HEK293 (cell line): ENCODE results near the gene DDO.

Experiments
- CTCF ChIA-PET: fragments of 350-600 bp; formaldehyde crosslinking; extraction: SDS; loops from one replicate; lab custom pipeline; 2021; ENCODE audit warnings: antibody characterized with exemption; lab: Yijun Ruan, JAX
- POLR2A ChIA-PET: fragments of 300-600 bp; formaldehyde crosslinking; extraction: SDS; loops from one replicate; lab custom pipeline; 2020; ENCODE audit warnings: antibody characterized with exemption, inconsistent platforms; lab: Yijun Ruan, JAX
- H3K27ac ChIP-seq: fragments of 200-500 bp; sonication (Bioruptor generic); 2 replicates; pipeline ENCODE4 v1.5.1; 2014; ENCODE audit warnings: low read depth, low read length, control low read depth, inconsistent platforms; ENCODE audit errors: extremely low read depth
- H3K36me3 ChIP-seq, 2 experiments: fragments of 200-500 bp in 1 of 2; sonication (Bioruptor generic) in 1 of 2; 1 replicate in 1 of 2; 2 replicates in 1 of 2; pipeline ENCODE4 v1.5.1; 2014 to 2017; ENCODE audit warnings: inconsistent platforms in 2 of 2, low read length in 2 of 2; ENCODE audit not compliant: control insufficient read depth in 2 of 2, insufficient read depth in 1 of 2
- H3K4me1 ChIP-seq: fragments of 200-500 bp; sonication (Bioruptor generic); 2 replicates; pipeline ENCODE4 v1.5.1; 2014; ENCODE audit warnings: mild to moderate bottlenecking, low read length, inconsistent platforms; ENCODE audit not compliant: control insufficient read depth, insufficient read depth
- H3K4me3 ChIP-seq: 2 replicates; pipeline ENCODE4 v1.5.1; 2011; ENCODE audit warnings: low read depth, mild to moderate bottlenecking, control low read depth, low read length, moderate library complexity
- H3K9me3 ChIP-seq: fragments of 200-500 bp; sonication (Bioruptor generic); 2 replicates; pipeline ENCODE4 v1.5.1; 2014; ENCODE audit warnings: low read depth, low read length, inconsistent platforms; ENCODE audit not compliant: control insufficient read depth, insufficient read depth
- GLI4 ChIP-seq: fragments of 450-650 bp; formaldehyde crosslinking; IDR thresholded peaks from 2 replicates; pipeline ENCODE4 v1.5.1; 2016; ENCODE audit warnings: missing biosample characterization, missing genetic modification characterization
- KLF1 ChIP-seq: fragments of 450-650 bp; formaldehyde crosslinking; IDR thresholded peaks from 2 replicates; pipeline ENCODE4 v1.5.1; 2016; ENCODE audit warnings: missing biosample characterization, missing genetic modification characterization
- KLF9 ChIP-seq: fragments of 450-650 bp; formaldehyde crosslinking; IDR thresholded peaks from 2 replicates; pipeline ENCODE4 v1.5.1; 2016; ENCODE audit warnings: missing biosample characterization, missing genetic modification characterization, low read depth
- OSR2 ChIP-seq: fragments of 450-650 bp; formaldehyde crosslinking; IDR thresholded peaks from 2 replicates; pipeline ENCODE4 v1.5.1; 2016; ENCODE audit warnings: missing biosample characterization, missing genetic modification characterization
- OVOL3 ChIP-seq: fragments of 450-650 bp; formaldehyde crosslinking; IDR thresholded peaks from 2 replicates; pipeline ENCODE4 v1.5.1; 2016; ENCODE audit warnings: missing biosample characterization, missing genetic modification characterization
- SP7 ChIP-seq: fragments of 450-650 bp; formaldehyde crosslinking; IDR thresholded peaks from 2 replicates; pipeline ENCODE4 v1.5.1; 2016; ENCODE audit warnings: missing biosample characterization, missing genetic modification characterization
- ZBTB1 ChIP-seq: fragments of 450-650 bp; formaldehyde crosslinking; IDR thresholded peaks from 2 replicates; pipeline ENCODE4 v1.5.1; 2016; ENCODE audit warnings: missing biosample characterization, missing genetic modification characterization
- ZBTB21 ChIP-seq: fragments of 450-650 bp; formaldehyde crosslinking; IDR thresholded peaks from 2 replicates; pipeline ENCODE4 v1.5.1; 2017; ENCODE audit warnings: missing biosample characterization, missing genetic modification characterization
- ZIC2 ChIP-seq: fragments of 450-650 bp; formaldehyde crosslinking; IDR thresholded peaks from 2 replicates; pipeline ENCODE4 v1.5.1; 2016; ENCODE audit warnings: missing biosample characterization, missing genetic modification characterization
- ZNF146 ChIP-seq: fragments of 450-650 bp; formaldehyde crosslinking; IDR thresholded peaks from 2 replicates; pipeline ENCODE4 v1.5.1; 2016; ENCODE audit warnings: missing biosample characterization, missing genetic modification characterization
- ZNF148 ChIP-seq: fragments of 450-650 bp; formaldehyde crosslinking; IDR thresholded peaks from 2 replicates; pipeline ENCODE4 v1.5.0; 2017; ENCODE audit warnings: missing biosample characterization, missing genetic modification characterization, borderline replicate concordance
- ZNF24 ChIP-seq: fragments of 450-650 bp; formaldehyde crosslinking; IDR thresholded peaks from 2 replicates; pipeline ENCODE4 v1.5.1; 2016; ENCODE audit warnings: missing biosample characterization, missing genetic modification characterization
- ZNF292 ChIP-seq: fragments of 450-650 bp; formaldehyde crosslinking; IDR thresholded peaks from 2 replicates; pipeline ENCODE4 v1.5.1; 2016; ENCODE audit warnings: low read depth, missing biosample characterization, missing genetic modification characterization, borderline replicate concordance
- ZNF335 ChIP-seq: fragments of 450-650 bp; formaldehyde crosslinking; conservative IDR thresholded peaks from 2 replicates; pipeline ENCODE4 v1.5.1; 2016; ENCODE audit warnings: missing biosample characterization, missing genetic modification characterization
- ZNF362 ChIP-seq: fragments of 450-650 bp; formaldehyde crosslinking; IDR thresholded peaks from 2 replicates; pipeline ENCODE4 v1.5.1; 2016; ENCODE audit warnings: missing biosample characterization, missing genetic modification characterization
- ZNF488 ChIP-seq: fragments of 450-650 bp; formaldehyde crosslinking; IDR thresholded peaks from 2 replicates; pipeline ENCODE4 v1.5.1; 2016; ENCODE audit warnings: missing biosample characterization, missing genetic modification characterization
- ZNF747 ChIP-seq: fragments of 450-650 bp; formaldehyde crosslinking; IDR thresholded peaks from 2 replicates; pipeline ENCODE4 v1.5.1; 2016; ENCODE audit warnings: missing biosample characterization, missing genetic modification characterization
- ZSCAN16 ChIP-seq: fragments of 450-650 bp; formaldehyde crosslinking; IDR thresholded peaks from 2 replicates; pipeline ENCODE4 v1.5.1; 2016; ENCODE audit warnings: missing biosample characterization, missing genetic modification characterization
- ZSCAN23 ChIP-seq: fragments of 450-650 bp; formaldehyde crosslinking; IDR thresholded peaks from 2 replicates; pipeline ENCODE4 v1.5.1; 2016; ENCODE audit warnings: missing biosample characterization, missing genetic modification characterization
- TF ChIP-seq, protein P1 (sequence below): fragments of 450-650 bp; formaldehyde crosslinking; IDR thresholded peaks from 2 replicates; pipeline ENCODE4 v1.5.1; 2016; ENCODE audit warnings: missing biosample characterization, missing genetic modification characterization
- TF ChIP-seq, protein P2 (sequence below): fragments of 450-650 bp; formaldehyde crosslinking; IDR thresholded peaks from 2 replicates; pipeline ENCODE4 v1.5.1; 2017; ENCODE audit warnings: missing biosample characterization, missing genetic modification characterization

DDO gene

GRCh38 chr6:110389689-110390382 lies 25.5 kb downstream of the DDO start (continued):
- TF ChIP-seq ZNF335 (tag by site-specific recombination) (no peak), ZSCAN23 (tag by site-specific recombination) (no peak)

- TF ChIP-seq KLF9: no peak
- TF ChIP-seq ZBTB21 (tag by site-specific recombination): no peak
- no peak for TF ChIP-seq ZBTB1
- no peak for TF ChIP-seq ZNF148 (tag by site-specific recombination)
- TF ChIP-seq SP7: no peak
- no peak for TF ChIP-seq GLI4
- no peak for TF ChIP-seq ZNF292 (tag by site-specific recombination)
- no peak for TF ChIP-seq ZIC2 (tag by site-specific recombination)
- TF ChIP-seq ZNF362 (tag by site-specific recombination): no peak
- no peak for TF ChIP-seq KLF1 (tag by site-specific recombination)
- ChIA-PET POLR2A (no interaction called here), CTCF (interaction anchor here (0.6 to 2.5 kb wide), 5 partner anchors 11 to 691 kb away, joined by 3 to 11 read pairs (median 4); no protein-coding TSS in a partner anchor)
Observed at GRCh38 chr6:110387986-110388385, 27.4 kb downstream of the DDO start.

GRCh38 chr6:110385458-110385863 lies 29.9 kb downstream of the DDO start:
- ChIA-PET POLR2A (no interaction called here), CTCF (interaction anchor here (0.6 to 1.8 kb wide), 4 partner anchors 249 to 564 kb away, joined by 3 to 12 read pairs (median 4); no protein-coding TSS in a partner anchor)
- no peak for TF ChIP-seq OSR2 (tag by site-specific recombination)
- TF ChIP-seq KLF1 (tag by site-specific recombination): no peak

More at GRCh38 chr6:110387986-110388385, 27.4 kb downstream of the DDO start:
- H3K36me3 ChIP-seq: no peaks in the 10 kb centered on the region
- H3K4me3 ChIP-seq: no peak overlapping the region
- no peaks in the 10 kb centered on the region for H3K9me3 ChIP-seq
- H3K4me1 ChIP-seq: peaks cover 10% of the 10 kb centered on the region
- H3K27ac ChIP-seq: no peak overlapping the region

DNA sequence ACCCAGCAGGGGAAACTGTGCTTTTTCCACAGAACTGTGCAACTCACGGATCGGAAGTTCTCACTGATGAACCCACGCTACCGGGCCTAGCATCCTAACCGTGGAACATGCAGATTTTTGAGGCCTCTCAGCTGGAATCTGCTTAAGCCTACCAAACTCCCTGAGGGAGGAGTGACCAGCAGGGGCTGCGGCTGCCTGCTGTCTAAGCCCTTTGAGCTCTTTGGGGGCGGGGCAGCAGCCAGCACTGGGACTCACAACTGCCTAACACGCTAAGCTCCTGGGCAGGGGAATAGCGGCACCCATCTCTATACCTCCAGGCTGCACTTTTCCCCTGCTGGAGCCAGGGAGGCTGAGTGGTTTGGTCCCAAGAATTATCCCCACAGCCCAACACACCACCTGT lies 36.8 kb downstream of the DDO start:
- POLR2A ChIA-PET: no interaction called here
- TF ChIP-seq ZNF146 (tag by site-specific recombination) (no peak), OVOL3 (tag by site-specific recombination) (no peak), ZSCAN16 (tag by site-specific recombination) (no peak), ZNF24 (tag by site-specific recombination) (no peak), ZNF747 (tag by site-specific recombination) (no peak), ZNF488 (tag by site-specific recombination) (no peak)
- TF ChIP-seq, protein P1, sequence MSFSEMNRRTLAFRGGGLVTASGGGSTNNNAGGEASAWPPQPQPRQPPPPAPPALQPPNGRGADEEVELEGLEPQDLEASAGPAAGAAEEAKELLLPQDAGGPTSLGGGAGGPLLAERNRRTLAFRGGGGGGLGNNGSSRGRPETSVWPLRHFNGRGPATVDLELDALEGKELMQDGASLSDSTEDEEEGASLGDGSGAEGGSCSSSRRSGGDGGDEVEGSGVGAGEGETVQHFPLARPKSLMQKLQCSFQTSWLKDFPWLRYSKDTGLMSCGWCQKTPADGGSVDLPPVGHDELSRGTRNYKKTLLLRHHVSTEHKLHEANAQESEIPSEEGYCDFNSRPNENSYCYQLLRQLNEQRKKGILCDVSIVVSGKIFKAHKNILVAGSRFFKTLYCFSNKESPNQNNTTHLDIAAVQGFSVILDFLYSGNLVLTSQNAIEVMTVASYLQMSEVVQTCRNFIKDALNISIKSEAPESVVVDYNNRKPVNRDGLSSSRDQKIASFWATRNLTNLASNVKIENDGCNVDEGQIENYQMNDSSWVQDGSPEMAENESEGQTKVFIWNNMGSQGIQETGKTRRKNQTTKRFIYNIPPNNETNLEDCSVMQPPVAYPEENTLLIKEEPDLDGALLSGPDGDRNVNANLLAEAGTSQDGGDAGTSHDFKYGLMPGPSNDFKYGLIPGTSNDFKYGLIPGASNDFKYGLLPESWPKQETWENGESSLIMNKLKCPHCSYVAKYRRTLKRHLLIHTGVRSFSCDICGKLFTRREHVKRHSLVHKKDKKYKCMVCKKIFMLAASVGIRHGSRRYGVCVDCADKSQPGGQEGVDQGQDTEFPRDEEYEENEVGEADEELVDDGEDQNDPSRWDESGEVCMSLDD (tag by site-specific recombination): no peak
- TF ChIP-seq, protein P2, sequence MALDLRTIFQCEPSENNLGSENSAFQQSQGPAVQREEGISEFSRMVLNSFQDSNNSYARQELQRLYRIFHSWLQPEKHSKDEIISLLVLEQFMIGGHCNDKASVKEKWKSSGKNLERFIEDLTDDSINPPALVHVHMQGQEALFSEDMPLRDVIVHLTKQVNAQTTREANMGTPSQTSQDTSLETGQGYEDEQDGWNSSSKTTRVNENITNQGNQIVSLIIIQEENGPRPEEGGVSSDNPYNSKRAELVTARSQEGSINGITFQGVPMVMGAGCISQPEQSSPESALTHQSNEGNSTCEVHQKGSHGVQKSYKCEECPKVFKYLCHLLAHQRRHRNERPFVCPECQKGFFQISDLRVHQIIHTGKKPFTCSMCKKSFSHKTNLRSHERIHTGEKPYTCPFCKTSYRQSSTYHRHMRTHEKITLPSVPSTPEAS (tag by site-specific recombination): no peak

More at GRCh38 chr6:110385458-110385863, 29.9 kb downstream of the DDO start:
- H3K36me3 ChIP-seq: no peaks in the 10 kb centered on the region
- H3K4me1 ChIP-seq: peaks cover 9% of the 10 kb centered on the region
- H3K4me3 ChIP-seq: no peak overlapping the region
- H3K27ac ChIP-seq: no peak overlapping the region
- no peaks in the 10 kb centered on the region for H3K9me3 ChIP-seq

More for the DNA sequence above, 36.8 kb downstream of the DDO start:
- no peaks in the 10 kb centered on the region for H3K36me3 ChIP-seq
- H3K27ac ChIP-seq: no peak overlapping the region
- CTCF ChIA-PET: interaction anchor here (0.6 to 2.7 kb wide), 2 partner anchors 11 to 319 kb away, joined by 3 to 11 read pairs; no protein-coding TSS in a partner anchor
- no peaks in the 10 kb centered on the region for H3K4me1 ChIP-seq
- no peak overlapping the region for H3K4me3 ChIP-seq
- no peaks in the 10 kb centered on the region for H3K9me3 ChIP-seq
